GM18520 (cell line): ENCODE data around the gene SLC31A1.

ENCODE experiments used
- ATAC-seq: cut with Tn5 transposase; IDR thresholded peaks from one replicate; pipeline ENCODE4 v1.9.1; 2021; ENCODE audit not compliant: unreplicated experiment

SLC31A1 gene

DNA sequence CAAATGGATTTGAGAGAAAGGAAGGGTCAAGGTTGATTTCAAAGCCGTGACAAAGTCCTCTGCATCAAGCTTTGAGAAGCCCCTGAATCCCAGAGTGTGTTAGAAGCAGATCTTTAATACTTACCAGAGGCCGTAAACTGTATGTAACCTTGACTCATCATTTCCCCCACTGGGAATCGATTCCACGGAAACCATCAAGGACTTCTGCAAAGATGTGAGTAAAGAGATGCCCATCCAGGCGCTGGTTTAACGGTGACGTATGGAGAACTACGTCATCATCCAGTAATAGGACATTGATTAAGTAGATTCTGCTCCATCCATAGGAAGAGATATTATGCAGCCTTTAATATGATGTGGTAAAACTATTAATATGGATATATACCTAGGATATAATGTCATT, 80.2 kb downstream of the SLC31A1 start:
- ATAC-seq: no peak

DNA sequence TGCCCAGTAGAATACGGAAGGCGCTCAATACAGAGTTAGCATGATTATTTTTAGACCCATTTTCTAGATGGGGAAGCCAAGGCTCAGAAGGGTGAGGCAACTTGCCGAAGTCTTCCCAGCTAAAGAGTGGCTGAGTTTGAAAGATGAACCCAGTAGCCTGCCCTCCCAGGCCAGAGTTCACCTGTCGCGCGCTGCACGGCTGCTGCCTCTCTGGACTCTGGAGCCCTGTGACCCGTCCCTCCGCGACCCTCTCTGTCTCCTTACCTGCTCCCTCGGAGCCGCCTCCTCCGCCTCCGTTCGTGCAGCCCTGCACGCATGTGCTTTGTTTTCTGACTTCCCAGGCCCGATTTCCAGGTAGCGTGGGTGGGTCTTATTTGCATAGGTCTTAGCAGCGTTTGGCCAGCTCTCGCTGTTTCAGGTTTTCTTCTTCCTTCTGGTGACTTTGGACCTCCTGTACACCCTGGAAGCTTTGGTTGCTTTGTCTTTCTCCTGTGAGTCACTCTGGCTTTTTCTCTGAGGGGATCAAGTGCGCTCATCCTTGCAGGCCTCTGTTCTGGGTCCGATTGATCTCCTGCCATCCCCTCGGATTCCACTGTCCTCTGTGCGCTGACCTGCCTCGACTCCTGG, 81.6 kb downstream of the SLC31A1 start, which contains the start of gene RNF183:
Gene RNF183, minus strand, starts transcription at position 585 of the 627 bp plus-strand sequence. CDS start 5,192 bp downstream, outside the sequence.
- no peak for ATAC-seq

DNA sequence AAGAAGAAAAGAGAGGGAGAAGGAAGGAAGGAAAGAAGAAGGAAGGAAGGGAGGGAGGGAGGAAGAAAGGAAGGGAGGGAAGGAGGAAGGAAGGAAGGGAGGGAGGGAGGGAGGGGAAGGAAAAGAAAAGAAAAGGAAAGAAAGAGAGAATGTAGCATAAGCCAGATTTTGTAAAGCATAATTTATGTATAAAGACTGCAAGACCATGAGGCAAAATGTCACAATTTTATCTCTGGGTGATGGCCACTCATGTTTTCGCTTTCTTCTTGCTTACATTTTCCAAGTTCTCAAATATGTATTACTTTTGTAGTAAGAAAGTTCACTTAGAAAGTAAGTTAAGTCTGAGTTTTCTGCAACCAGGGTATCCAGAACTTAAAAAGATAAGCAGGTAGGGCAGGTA, 85.2 kb downstream of the SLC31A1 start:
- ATAC-seq: no peak

DNA sequence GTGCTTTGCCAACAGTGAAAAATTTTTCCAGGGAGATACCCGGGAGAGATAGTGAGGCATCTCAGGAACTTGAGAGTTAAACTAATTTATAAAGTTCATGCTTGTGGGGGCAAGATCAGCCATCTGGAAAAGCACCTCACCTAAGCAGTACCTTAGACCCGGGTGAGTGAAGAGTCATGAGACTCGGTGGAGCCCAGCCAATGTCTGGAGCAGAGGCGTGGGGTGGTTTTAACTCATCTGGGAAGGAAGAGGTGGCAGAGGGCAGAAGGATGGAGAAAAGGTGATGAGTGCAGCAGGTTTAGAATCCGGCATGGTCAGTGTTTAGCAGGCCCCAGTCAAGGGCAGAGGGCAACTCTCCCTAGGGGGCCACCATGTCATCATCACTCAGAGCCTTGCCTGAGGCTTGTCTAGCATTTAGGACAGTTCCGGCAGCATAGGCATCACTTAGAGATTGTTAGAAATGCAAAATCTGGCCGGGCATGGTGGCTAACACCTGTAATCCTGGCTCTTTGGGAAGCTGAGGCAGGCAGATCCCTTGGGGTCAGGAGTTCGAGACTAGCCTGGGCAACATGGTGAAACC, 86.1 kb downstream of the SLC31A1 start:
- no peak for ATAC-seq

DNA sequence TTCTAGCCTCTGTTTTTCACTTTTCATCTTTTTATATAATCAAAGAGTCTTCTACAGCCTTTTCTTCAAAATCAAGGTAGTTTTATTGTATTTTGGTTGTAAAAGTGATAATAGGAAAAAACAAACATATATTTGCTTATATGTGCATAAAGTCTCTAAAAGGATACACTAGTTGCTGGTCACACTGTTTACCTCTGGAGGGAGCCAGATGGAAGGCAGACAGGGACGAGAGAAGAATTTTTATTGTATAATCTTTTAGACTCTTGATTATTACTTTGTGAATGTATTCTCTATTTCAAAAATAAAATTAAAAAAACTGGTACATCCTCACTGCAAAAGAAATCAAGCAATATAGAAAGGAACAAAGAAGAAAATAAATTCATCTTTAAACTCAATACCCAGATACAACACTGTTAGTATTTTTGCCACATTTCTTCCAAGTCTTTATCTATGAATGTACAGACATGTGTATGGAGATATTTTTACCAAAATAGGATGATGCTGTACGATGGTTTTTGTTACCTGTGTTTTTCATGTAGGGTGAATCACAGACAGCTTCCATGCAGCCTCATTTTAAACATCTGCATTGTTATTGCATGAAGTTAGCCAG, 88.0 kb downstream of the SLC31A1 start:
- ATAC-seq: no peak

DNA sequence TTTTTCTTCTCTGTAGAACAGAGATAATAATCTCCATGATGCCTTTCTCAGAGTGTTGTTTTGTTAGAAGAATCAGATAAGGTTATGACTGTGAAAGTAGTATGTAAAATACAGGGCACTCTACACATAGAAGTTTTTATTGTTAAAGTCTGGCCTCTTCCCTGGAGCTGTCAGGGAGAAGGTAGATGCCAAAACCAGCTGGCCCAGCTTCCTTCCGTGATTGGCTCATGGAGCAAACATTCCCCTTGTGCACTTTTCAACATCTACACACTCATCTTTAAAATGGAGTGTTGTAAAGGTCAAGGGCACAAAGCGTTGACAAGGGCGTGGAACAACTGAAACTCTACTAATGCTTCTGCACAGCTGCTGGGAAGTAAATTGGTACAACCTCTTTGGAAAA, 89.2 kb downstream of the SLC31A1 start:
- ATAC-seq: no peak

DNA sequence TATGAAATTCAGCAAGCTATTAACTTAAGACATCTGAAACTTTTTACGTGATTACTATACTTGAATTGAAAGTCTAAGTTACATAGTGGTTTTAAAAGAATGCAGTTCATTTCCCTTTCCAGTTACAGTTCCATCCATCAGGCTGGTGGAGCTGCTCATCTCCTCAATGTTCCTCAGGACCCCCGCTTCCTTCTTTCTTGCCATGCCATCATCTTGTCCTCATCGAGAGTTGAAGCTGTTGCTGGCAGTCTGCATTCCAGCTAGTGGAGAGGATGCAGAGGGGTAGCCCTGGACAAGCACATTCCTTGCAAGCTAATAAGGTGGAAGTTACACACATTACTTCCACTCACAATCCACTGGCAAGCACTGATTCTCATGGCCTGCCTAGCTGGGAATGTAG, 90.6 kb downstream of the SLC31A1 start:
- no peak for ATAC-seq

DNA sequence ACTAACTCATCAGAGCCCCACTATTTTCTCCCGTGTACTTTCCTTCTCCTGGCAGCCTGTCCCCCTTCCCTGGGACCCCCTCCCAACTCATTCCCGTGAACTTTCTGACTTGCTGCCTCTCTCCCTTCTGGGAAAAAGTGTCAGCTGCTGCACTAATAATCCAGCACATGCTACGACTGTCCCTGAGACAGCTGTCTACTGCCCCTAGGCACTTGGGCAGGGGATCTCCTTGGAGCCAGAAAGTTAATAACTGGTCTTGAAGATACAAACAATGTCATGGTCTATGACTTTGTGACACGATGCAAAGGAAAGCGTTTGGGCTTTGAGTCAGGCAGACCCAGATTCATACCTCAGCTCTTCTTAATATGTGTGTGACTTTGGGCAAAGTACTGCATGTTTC, 91.9 kb downstream of the SLC31A1 start:
- no peak for ATAC-seq
